C4-2B (cell line): ENCODE data around the gene YAE1.

Source experiments
- ZFX ChIP-seq: fragments of 450-650 bp; IDR thresholded peaks from 2 replicates; pipeline ENCODE4 v1.6.1; 2017
- TF ChIP-seq, protein P1 (sequence below): fragments of 450-650 bp; conservative IDR thresholded peaks from 2 replicates; pipeline ENCODE4 v1.5.1; 2017; ENCODE audit warnings: mild to moderate bottlenecking

- TF ChIP-seq, protein P1, sequence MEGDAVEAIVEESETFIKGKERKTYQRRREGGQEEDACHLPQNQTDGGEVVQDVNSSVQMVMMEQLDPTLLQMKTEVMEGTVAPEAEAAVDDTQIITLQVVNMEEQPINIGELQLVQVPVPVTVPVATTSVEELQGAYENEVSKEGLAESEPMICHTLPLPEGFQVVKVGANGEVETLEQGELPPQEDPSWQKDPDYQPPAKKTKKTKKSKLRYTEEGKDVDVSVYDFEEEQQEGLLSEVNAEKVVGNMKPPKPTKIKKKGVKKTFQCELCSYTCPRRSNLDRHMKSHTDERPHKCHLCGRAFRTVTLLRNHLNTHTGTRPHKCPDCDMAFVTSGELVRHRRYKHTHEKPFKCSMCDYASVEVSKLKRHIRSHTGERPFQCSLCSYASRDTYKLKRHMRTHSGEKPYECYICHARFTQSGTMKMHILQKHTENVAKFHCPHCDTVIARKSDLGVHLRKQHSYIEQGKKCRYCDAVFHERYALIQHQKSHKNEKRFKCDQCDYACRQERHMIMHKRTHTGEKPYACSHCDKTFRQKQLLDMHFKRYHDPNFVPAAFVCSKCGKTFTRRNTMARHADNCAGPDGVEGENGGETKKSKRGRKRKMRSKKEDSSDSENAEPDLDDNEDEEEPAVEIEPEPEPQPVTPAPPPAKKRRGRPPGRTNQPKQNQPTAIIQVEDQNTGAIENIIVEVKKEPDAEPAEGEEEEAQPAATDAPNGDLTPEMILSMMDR, result no peak
- TF ChIP-seq ZFX, result no peak
These were observed 25.9 kb upstream of the YAE1 start for GRCh38 chr7:39540320-39540719.
